ENCODE results near the gene GHITM.

GHITM gene

GRCh38 chr10:84201682-84202081 is 62.4 kb downstream of the GHITM start:
- DNase-seq, result no peak

GRCh38 chr10:84202349-84202748 is 63.0 kb downstream of the GHITM start:
- DNase-seq, result no peak

Data from stimulated activated CD4-positive, alpha-beta T cell treated with anti-CD3 and anti-CD28 coated beads, Interleukin-15, amount 100 ng/mL, for 24 hours (primary cell).